Neural progenitor cell (in vitro differentiated cells): ENCODE measurements around the gene PCDH9. TPM values are rescaled to one million over a fixed set of nuclear protein-coding genes. Genes with fewer than 3 reads are reported as not detected.
A peak's percentile ranks its signal among the peaks of the same experiment; 100 is the strongest.

Experiments
- DNase-seq: peaks from one replicate; pipeline ENCODE4 v3.0.0-alpha.2; 2016; ENCODE audit warnings: low spot score
- H2AFZ ChIP-seq: fragments of 200-600 bp; sonication (generic); replicated peaks from 2 replicates; pipeline ENCODE4 v1.6.1; 2016; ENCODE audit warnings: antibody characterized with exemption
- H3F3A ChIP-seq: fragments of 200-600 bp; sonication (generic); 2 replicates; pipeline ENCODE4 v1.6.1; 2016; ENCODE audit warnings: antibody characterized with exemption, low read depth
- H3K27ac ChIP-seq: fragments of 200-600 bp; sonication (generic); 2 replicates; pipeline ENCODE4 v1.5.1; 2016; ENCODE audit warnings: mild to moderate bottlenecking
- H3K27me3 ChIP-seq: fragments of 200-600 bp; sonication (generic); 2 replicates; pipeline ENCODE4 v1.6.1; 2016; ENCODE audit warnings: mild to moderate bottlenecking, moderate library complexity
- H3K36me3 ChIP-seq: fragments of 200-600 bp; sonication (generic); 2 replicates; pipeline ENCODE4 v1.5.1; 2016
- H3K4me1 ChIP-seq: fragments of 200-600 bp; sonication (generic); 2 replicates; pipeline ENCODE4 v1.6.1; 2016; ENCODE audit warnings: mixed run types
- H3K4me2 ChIP-seq: fragments of 200-600 bp; sonication (generic); 2 replicates; pipeline ENCODE4 v1.6.1; 2016
- H3K4me3 ChIP-seq: fragments of 200-600 bp; sonication (generic); 2 replicates; pipeline ENCODE4 v1.5.1; 2016
- H3K79me2 ChIP-seq: fragments of 200-600 bp; sonication (generic); 2 replicates; pipeline ENCODE4 v1.6.1; 2016; ENCODE audit warnings: low read depth
- H3K9ac ChIP-seq: fragments of 200-600 bp; sonication (generic); 2 replicates; pipeline ENCODE4 v1.6.1; 2016
- H3K9me3 ChIP-seq: fragments of 200-600 bp; sonication (generic); 2 replicates; pipeline ENCODE4 v1.5.1; 2016; ENCODE audit warnings: low read depth
- H4K20me1 ChIP-seq: fragments of 200-600 bp; sonication (generic); 2 replicates; pipeline ENCODE4 v1.6.1; 2016; ENCODE audit warnings: low read depth
- H3K27ac Mint-ChIP-seq: 3 replicates; pipeline ENCODE4 v1.8.0; 2021; ENCODE audit warnings: mixed read lengths
- H3K27me3 Mint-ChIP-seq: 2 replicates; pipeline ENCODE4 v1.8.0; 2022; ENCODE audit warnings: low read depth, mild to moderate bottlenecking, inconsistent platforms, moderate library complexity, mixed read lengths; ENCODE audit not compliant: insufficient read depth
- H3K36me3 Mint-ChIP-seq: 3 replicates; pipeline ENCODE4 v1.8.0; 2021; ENCODE audit warnings: mixed read lengths
- H3K4me1 Mint-ChIP-seq: 3 replicates; pipeline ENCODE4 v1.8.0; 2021; ENCODE audit warnings: mixed read lengths
- H3K4me3 Mint-ChIP-seq: 3 replicates; pipeline ENCODE4 v1.8.0; 2021; ENCODE audit warnings: mild to moderate bottlenecking, moderate library complexity, mixed read lengths
- H3K9me3 Mint-ChIP-seq: 3 replicates; pipeline ENCODE4 v1.8.0; 2020; ENCODE audit warnings: mixed read lengths
- CTCF ChIP-seq: fragments of 200-600 bp; sonication (generic); IDR thresholded peaks from 2 replicates; pipeline ENCODE4 v1.5.1; 2017; ENCODE audit warnings: antibody characterized with exemption, mild to moderate bottlenecking
- EZH2 ChIP-seq: fragments of 200-600 bp; sonication (generic); IDR thresholded peaks from 2 replicates; pipeline ENCODE4 v1.6.1; 2017; ENCODE audit warnings: antibody characterized with exemption, mild to moderate bottlenecking, moderate library complexity
- EZH2phosphoT487 ChIP-seq: fragments of 200-600 bp; sonication (generic); IDR thresholded peaks from 2 replicates; pipeline ENCODE4 v1.6.1; 2017; ENCODE audit warnings: antibody characterized with exemption
- total RNA-seq: library from RNA; depleted of rRNA; stranded (reverse); fragments of >200 nt; gene quantifications from 2 replicates; pipeline ENCODE4 v1.2.3, GENCODE V29; 2015; ENCODE audit warnings: low replicate concordance

PCDH9 gene
- total RNA-seq, 1 donor from 2014 or later, result 0.24 TPM

GRCh38 chr13:66826398-66826797, 403.7 kb downstream of the PCDH9 start:
- no peak for DNase-seq
- H3K36me3 Mint-ChIP-seq, result no peaks in the 10 kb centered on the region
- no peak overlapping the region for H3K4me2 ChIP-seq
- H4K20me1 ChIP-seq, result no peaks in the 10 kb centered on the region
- no peaks in the 10 kb centered on the region for H3K9me3 Mint-ChIP-seq
- H3K4me1 Mint-ChIP-seq, result peaks cover 5% of the 10 kb centered on the region
- no peaks in the 10 kb centered on the region for H3K27me3 Mint-ChIP-seq
- no peaks in the 10 kb centered on the region for H3K4me1 ChIP-seq
- H3K79me2 ChIP-seq, result no peaks in the 10 kb centered on the region
- no peaks in the 10 kb centered on the region for H3K9me3 ChIP-seq
- no peak overlapping the region for H2AFZ ChIP-seq
- no peak overlapping the region for H3K27ac Mint-ChIP-seq
- H3K4me3 Mint-ChIP-seq, result no peak overlapping the region
- no peak overlapping the region for H3K9ac ChIP-seq
- H3F3A ChIP-seq, result no peaks in the 10 kb centered on the region
- no peaks in the 10 kb centered on the region for H3K27me3 ChIP-seq
- no peak overlapping the region for H3K4me3 ChIP-seq
- TF ChIP-seq EZH2, result no peak
- TF ChIP-seq EZH2phosphoT487, result no peak
- no peak for TF ChIP-seq CTCF
- no peak overlapping the region for H3K27ac ChIP-seq
- H3K36me3 ChIP-seq, result no peaks in the 10 kb centered on the region

GRCh38 chr13:66821551-66821950, 408.6 kb downstream of the PCDH9 start:
- H3F3A ChIP-seq, result no peaks in the 10 kb centered on the region
- no peaks in the 10 kb centered on the region for H3K27me3 ChIP-seq
- H4K20me1 ChIP-seq, result no peaks in the 10 kb centered on the region
- Mint-ChIP-seq H3K9me3 (no peaks in the 10 kb centered on the region), H3K27me3 (peaks cover 2% of the 10 kb centered on the region), H3K36me3 (no peaks in the 10 kb centered on the region), H3K4me3 (no peak overlapping the region), H3K27ac (no peak overlapping the region), H3K4me1 (no peaks in the 10 kb centered on the region)
- no peak overlapping the region for H3K9ac ChIP-seq
- no peak overlapping the region for H3K4me3 ChIP-seq
- H3K27ac ChIP-seq, result no peak overlapping the region
- no peaks in the 10 kb centered on the region for H3K36me3 ChIP-seq
- no peak for TF ChIP-seq CTCF
- TF ChIP-seq EZH2phosphoT487, result no peak
- no peak for TF ChIP-seq EZH2
- H3K4me2 ChIP-seq, result no peak overlapping the region
- H3K4me1 ChIP-seq, result no peaks in the 10 kb centered on the region
- no peaks in the 10 kb centered on the region for H3K9me3 ChIP-seq
- no peaks in the 10 kb centered on the region for H3K79me2 ChIP-seq
- DNase-seq, result no peak
- no peak overlapping the region for H2AFZ ChIP-seq

- no peak for TF ChIP-seq EZH2phosphoT487
- no peak for TF ChIP-seq EZH2
- no peak for TF ChIP-seq CTCF
- Mint-ChIP-seq H3K27me3 (no peaks in the 10 kb centered on the region), H3K4me3 (no peak overlapping the region), H3K36me3 (no peaks in the 10 kb centered on the region), H3K9me3 (peaks cover 1% of the 10 kb centered on the region), H3K4me1 (no peaks in the 10 kb centered on the region), H3K27ac (no peak overlapping the region)
- Histone ChIP-seq H3K27ac (no peak overlapping the region), H3K36me3 (no peaks in the 10 kb centered on the region), H3K9me3 (no peaks in the 10 kb centered on the region), H3K9ac (no peak overlapping the region), H3K27me3 (no peaks in the 10 kb centered on the region), H2AFZ (no peak overlapping the region), H3K79me2 (no peaks in the 10 kb centered on the region), H3K4me1 (peaks cover 4% of the 10 kb centered on the region), H3K4me2 (no peak overlapping the region), H3K4me3 (no peak overlapping the region), H4K20me1 (no peaks in the 10 kb centered on the region), H3F3A (no peaks in the 10 kb centered on the region)
- no peak for DNase-seq
Measured at GRCh38 chr13:66811455-66811854, 418.7 kb downstream of the PCDH9 start.

GRCh38 chr13:66809485-66809884, 420.7 kb downstream of the PCDH9 start:
- H3K9ac ChIP-seq, result no peak overlapping the region

More at GRCh38 chr13:66809485-66809884, 420.7 kb downstream of the PCDH9 start:
- Histone ChIP-seq H2AFZ (peak overlapping the region; percentile 70), H3K27me3 (no peaks in the 10 kb centered on the region), H3K79me2 (no peaks in the 10 kb centered on the region), H3K27ac (no peak overlapping the region), H3K4me1 (peaks cover 4% of the 10 kb centered on the region), H3F3A (no peaks in the 10 kb centered on the region), H3K4me3 (no peak overlapping the region), H3K9me3 (no peaks in the 10 kb centered on the region), H4K20me1 (no peaks in the 10 kb centered on the region), H3K36me3 (no peaks in the 10 kb centered on the region), H3K4me2 (no peak overlapping the region)
- Mint-ChIP-seq H3K36me3 (no peaks in the 10 kb centered on the region), H3K9me3 (no peaks in the 10 kb centered on the region), H3K27me3 (no peaks in the 10 kb centered on the region), H3K4me3 (no peak overlapping the region), H3K4me1 (no peaks in the 10 kb centered on the region), H3K27ac (no peak overlapping the region)
- TF ChIP-seq EZH2phosphoT487 (no peak), EZH2 (no peak), CTCF (no peak)
- DNase-seq, result no peak
